Measurements from ENCODE around the gene GJC2.

The GJC2 gene

DNA sequence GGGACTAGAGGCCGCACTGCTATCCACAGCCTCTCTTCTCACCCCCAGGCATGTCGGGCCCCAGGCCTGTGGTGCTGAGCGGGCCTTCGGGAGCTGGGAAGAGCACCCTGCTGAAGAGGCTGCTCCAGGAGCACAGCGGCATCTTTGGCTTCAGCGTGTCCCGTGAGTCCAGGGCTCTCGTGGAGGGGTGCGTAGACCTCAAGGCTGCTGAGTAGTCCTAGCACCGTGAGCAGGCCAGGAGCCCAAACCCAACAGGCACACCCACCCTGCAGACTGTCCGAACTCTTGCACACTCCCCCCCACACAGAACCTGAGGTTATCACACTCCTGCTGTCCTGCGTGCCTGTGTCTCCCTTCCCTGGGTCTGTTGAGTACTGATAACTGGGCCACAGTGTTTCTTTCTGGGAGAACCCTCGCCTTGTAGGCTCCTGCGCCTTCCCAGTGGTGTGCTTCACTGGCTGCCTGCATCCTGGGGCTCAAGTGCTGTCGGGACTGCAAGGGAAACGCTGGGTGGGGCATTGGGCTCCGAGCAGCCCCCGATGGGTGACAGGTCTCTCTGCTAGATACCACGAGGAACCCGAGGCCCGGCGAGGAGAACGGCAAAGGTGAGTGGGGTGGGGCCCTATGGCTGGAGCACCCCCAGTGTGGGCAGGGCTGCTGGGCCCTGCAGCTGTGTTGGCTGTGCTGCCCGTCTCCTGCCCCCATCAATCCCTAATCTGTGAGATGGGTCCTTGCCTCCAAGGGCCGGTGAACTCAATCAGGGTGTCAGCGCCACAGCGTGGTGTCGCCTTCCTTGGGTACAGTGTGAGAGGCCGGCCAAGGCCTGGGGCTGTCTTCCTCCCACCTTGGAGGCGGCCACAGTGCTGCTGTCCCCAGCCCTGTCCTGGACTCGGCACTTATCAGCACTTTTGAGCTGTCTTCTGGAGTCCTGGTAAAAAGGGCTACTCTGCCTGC lies 4.0 kb upstream of the GJC2 start:
- DNase-seq (ENCODE audit: low read depth in 2 of 2) = no peak

DNA sequence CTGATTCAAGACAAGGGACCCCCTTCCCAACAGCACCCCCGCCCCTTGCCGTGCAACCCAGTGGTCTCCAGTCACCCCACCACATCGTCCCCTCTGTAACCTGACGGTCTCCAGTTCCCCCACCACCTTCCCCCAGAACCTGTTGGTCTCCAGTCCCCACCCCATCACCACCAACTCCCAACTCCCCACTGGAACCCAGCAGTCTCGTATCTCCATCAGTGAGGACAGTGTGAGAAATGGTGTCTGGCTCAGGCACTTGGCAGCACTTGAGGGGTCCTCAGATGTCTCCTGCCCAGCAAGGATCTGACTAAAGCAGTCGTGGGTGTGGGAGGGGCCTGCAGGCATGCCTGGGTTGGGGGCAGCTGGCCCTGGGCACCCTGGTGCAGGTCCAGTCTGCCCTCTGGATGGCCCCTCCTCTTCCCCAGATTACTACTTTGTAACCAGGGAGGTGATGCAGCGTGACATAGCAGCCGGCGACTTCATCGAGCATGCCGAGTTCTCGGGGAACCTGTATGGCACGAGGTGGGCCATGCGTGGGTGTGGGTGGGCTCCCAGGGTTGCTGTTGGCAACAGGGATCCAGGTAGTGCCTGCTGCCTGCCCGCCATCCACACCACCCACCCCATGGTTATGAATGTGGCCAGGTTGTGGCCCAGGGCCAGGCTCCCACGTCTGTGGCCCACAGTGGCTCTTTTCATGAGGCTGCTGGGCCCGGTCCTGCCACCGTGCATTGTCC lies 3.1 kb upstream of the GJC2 start:
- DNase-seq (ENCODE audit: low read depth in 2 of 2) = no peak

DNA sequence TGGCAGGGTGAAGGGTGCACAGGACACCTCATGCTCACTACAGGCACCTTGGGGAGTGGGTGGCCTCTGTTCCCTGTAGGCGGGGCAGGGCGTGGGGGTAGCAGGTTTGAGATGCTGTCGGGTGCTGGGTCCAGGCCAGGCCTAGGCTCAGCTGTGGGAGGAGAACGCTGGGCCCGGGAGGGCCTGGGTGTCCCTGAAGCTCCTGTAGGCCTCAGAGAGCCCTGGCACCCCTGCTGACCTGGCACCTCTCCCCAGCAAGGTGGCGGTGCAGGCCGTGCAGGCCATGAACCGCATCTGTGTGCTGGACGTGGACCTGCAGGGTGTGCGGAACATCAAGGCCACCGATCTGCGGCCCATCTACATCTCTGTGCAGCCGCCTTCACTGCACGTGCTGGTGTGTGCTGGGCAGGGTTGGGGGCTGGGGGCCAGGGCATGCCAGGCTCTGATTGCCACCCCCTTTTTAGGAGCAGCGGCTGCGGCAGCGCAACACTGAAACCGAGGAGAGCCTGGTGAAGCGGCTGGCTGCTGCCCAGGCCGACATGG lies 2.5 kb upstream of the GJC2 start:
- no peak for DNase-seq (ENCODE audit: low read depth in 2 of 2)

DNA sequence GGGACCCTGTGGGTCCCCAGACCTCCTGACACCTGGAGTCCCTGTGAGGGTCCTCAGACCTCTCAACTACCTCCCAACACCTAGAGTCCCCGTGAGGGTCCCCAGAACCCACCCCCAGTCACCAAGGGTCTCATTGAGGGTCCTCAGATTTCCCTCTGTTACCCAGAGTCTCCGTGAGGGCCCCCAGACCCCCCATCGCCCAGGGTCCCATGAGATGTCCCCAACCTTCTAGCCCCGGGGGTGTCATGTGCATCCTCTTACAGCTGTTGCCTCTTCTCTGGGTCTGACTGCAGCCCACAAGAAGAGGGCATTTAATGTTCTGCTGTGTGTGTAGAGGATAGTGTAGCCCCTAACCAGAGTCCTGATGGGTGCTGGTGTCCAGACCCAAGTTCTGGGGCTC lies 2.0 kb upstream of the GJC2 start:
- no peak for DNase-seq (ENCODE audit: low read depth in 2 of 2)

DNA sequence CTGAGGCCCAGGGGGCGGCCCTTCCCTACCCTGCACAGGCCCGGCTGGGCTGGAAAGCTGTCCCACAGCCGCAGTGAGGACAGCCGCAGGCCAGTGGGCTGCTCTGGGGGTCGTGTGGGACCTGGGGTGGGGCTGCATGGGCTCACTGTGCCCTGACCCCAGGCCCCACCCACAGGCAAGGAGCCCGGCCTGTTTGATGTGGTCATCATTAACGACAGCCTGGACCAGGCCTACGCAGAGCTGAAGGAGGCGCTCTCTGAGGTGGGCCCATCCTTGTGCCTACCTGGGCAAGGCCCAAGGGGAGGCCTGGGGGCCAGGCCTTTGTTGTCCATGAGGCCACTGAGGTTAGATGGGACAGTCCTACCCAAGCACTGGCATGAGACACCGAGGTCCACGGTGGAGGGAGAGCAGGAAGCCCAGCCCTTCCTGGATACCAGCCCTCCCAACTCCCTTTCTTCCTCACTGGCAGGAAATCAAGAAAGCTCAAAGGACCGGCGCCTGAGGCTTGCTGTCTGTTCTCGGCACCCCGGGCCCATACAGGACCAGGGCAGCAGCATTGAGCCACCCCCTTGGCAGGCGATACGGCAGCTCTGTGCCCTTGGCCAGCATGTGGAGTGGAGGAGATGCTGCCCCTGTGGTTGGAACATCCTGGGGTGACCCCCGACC lies 1.4 kb upstream of the GJC2 start:
- DNase-seq (ENCODE audit: low read depth in 2 of 2) = no peak

DNA sequence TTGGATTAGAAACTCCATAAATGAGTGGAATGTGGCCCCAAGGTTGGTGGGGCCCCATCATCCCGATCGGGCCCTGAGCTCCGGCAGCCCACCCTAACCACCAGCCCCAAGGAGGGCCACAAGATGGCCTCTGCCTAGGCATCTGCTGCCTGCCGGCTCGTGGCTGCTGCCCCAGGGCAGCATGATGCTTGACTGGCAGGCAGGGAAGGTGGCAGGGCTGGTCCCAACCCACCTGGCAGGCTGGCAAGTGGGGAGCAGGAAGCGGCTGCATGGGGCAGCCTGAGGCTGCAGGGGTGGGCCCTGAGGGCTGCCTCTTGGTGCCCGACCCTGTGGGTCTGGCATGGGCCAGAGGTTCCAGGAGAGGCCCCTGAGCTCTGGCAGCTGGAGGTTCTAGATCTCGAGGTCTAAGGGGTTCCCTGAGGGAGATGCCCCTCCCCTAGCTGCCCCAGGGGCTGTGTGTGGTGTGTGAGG lies 760 bp upstream of the GJC2 start:
- no peak for DNase-seq (ENCODE audit: low read depth in 2 of 2)

DNA sequence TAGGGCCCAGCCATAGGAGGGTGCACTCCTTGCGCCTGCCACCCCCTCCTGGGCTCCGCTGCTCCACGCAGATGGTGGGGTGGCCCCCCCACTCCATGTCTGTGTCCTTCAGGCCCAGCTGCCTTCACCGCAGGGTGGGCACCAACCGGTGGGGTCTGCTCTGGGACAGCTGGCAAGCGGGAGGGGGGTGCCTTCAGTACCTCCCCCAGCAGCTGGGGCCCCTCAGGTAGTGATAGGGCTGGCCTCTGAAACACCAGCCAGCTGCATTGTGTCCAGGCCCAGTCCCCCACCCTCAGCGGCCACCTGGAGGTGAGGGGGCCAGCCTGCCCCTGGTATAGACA lies 360 bp downstream of the GJC2 start:
- no peak for DNase-seq (ENCODE audit: low read depth in 2 of 2)

DNA sequence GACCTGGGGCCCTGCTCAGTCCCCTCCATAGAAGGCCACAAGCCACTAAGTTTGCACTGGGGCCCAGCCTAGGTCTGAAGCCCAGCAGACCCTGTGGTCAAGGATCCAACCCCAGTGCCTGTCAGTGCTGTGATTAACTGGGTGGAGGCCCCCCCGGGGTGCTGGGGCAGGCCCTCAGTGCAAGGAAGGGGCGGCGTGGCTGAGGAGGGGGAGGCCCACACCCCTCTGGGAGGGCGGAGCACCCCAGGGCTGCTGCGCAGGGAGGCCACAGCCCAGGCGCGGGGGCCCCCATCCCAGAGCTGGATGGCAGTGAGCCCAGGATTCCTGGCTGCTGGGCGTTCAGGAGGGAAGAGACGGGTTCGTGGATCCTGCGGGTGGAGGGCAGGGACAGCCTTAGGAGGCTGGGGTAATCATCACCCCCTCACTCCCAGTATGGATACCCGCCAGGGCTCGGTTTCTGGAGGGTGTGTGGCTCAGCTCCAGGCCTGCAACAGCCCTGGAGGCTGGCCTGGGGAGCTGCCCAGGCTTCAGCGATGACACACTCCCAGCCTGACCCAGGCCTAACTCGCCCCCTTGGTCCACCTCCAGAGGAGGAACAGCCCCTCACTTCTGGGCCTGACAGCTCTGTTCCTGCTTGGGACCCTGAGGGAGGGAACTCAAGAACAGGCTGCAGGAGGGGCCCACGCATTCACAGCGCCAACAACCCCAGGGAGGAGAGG lies 890 bp downstream of the GJC2 start:
- no peak for DNase-seq (ENCODE audit: low read depth in 2 of 2)

DNA sequence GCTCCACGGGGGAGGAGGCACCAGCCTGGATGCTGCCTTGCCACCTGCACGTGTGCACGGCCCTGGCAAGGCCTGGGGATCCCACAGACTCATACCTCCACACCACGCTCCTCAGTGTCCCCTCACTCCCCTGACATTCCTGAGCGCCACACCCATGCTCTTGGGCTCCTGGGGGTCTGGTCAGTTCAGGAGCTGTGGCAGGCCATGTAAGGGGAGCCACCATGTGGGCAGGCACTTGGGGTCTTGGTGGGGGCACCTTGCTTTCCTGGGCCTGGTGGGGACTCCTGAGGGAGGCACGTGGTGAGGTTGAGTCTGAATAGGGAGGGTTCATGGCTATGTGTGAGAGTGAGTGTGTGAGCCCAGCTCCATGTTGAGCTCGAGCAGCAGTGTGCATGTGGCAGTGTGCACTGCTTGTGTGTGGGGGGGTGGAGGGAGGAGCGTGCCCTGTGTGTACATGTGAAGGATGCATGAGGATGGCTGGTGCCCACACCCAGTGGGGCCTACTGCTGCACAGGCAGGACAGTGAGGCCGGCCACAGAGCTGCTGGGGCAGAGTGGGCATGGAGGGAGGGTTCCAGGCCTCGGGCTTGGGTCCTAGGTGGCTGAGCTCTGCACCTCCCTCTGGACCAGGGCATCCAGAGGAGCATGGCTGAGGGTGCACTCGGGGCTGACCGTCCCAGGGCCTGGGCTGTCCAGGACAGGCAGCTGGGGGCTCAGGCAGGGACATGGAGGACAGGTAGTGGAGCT lies 1.6 kb downstream of the GJC2 start:
- DNase-seq (ENCODE audit: low read depth in 2 of 2) = no peak

DNA sequence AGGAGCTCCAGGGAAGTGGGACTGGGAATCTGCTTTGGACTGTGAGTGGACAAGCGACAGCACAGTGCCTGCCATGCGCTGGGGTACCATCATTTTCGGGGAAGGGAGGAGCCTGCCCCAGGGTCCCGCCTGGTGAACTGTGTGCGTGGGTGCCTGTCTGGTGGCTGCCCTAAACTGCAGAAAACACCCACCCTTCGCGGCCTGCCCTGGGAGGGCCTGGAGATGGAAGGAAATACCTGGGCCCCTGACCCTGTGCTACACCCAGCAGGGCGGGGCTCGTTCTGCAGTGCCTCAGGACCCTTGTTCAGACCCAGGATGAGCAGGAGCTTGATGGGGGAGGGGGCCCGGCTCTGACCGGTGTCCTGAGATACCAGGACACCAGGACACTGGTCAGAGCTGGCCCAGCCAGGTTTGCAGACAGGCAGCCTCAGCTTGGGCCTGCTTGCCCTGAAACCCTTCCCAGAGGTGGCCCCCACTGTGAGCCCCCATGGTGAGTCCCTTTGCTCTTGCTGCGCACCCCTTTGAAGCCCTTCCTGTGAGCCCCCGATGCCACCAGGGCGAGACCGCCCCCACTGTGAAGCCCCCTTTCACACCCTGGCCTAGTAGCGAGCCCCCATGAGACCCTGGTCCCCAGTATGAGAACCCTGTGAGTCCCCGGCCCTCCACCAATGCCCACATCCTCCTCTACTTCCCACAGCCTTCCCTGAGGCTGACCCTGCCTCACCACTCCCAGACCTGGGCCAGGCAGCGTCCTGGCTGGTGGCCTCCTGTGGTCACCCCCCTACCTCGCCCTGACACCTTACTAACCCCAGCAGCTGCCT lies 2.6 kb downstream of the GJC2 start:
- no peak for DNase-seq (ENCODE audit: low read depth in 2 of 2)

DNA sequence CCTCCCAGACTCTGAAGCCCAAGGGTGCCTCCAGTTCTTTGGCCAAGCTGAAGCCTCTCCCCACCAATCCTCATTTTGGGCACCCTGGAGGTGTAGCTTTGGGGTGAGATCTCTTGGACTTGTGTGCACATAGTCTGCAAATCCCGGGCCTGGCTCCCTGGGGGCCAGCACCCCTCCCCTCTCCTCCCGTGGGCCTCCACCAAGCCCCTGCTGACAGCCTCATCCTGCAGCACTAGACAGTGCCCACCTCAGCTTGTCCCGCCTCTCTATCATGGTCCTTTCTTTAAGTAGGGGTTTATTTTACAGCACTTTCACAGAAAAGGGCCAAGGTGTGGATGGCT lies 3.2 kb downstream of the GJC2 start:
- DNase-seq (ENCODE audit: low read depth in 2 of 2) = no peak

DNA sequence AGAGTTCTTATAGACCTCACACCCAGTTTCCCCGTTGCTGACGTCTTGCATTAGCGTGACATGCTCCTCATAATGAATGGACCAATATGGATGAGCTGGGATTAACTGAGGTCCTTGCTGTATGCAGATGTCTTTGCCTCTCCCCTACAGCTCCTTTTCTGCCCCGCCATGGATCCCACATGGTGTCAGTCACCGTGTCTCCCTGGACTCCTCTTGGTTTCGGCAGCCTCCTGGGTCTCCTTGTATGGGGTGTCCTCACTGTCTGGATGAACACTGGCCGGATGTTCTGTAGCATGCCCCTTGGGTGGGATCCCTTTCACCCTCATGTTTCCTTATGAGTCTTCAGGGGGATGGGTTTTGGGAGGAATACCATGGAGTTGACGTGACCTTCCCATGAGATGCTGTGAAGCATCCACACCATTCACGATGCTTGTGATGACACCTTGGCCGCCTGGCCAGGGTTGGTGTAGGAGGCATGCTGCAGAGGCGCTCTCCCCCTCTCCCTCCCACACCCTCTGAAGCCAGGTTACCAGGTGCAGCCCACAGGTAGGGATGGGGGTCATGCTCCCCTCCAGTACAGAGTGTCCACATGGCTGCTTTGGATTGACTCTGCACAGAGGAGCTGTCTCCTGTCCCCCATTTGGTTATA lies 4.4 kb downstream of the GJC2 start:
- DNase-seq (ENCODE audit: low read depth in 2 of 2) = no peak

DNA sequence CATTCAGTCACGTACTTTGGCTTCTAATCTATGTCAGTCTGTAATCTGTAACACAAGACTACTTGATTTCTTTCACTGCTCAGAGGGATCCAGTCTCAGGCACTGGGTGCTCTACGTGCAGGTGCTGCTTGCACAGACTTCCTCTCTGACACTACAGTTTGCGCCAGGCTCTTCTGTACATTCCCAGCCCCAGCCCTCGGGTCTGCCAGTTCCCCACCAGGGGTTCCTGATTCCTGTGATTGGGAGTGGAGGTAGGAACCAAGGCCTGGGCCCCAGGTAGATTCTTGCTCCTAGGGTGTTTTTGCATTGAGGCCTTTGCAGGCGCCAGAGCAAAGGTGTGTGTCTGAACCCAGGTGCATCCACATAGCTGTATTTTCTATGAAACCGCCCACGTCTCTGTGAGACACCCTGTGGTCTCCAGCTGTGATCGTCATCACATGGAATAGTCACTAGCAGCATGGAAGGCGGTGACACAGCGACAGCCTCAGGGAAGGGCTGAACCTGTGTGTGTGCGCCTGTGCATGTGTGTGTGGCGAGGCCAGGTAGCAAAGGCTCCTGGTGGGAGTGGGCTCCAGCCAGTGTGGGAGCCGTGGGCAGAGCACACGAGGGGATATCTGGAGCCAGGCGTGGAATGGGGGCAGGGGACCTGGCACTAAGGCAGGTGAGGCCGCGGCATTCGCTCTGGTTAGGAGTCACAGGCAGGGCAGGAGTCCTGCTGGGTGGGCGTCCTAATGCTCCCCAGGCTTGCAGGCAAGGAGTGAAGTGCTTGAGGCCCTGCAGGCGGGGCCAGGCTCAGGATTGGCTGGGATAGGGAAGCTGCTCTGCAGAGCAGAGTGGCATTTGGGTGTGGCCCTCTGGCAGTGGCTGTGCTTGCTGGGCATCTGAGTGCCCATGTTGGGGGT lies 5.2 kb downstream of the GJC2 start:
- DNase-seq (ENCODE audit: low read depth in 2 of 2) = peak in 1 of 2 donors; percentile 27

DNA sequence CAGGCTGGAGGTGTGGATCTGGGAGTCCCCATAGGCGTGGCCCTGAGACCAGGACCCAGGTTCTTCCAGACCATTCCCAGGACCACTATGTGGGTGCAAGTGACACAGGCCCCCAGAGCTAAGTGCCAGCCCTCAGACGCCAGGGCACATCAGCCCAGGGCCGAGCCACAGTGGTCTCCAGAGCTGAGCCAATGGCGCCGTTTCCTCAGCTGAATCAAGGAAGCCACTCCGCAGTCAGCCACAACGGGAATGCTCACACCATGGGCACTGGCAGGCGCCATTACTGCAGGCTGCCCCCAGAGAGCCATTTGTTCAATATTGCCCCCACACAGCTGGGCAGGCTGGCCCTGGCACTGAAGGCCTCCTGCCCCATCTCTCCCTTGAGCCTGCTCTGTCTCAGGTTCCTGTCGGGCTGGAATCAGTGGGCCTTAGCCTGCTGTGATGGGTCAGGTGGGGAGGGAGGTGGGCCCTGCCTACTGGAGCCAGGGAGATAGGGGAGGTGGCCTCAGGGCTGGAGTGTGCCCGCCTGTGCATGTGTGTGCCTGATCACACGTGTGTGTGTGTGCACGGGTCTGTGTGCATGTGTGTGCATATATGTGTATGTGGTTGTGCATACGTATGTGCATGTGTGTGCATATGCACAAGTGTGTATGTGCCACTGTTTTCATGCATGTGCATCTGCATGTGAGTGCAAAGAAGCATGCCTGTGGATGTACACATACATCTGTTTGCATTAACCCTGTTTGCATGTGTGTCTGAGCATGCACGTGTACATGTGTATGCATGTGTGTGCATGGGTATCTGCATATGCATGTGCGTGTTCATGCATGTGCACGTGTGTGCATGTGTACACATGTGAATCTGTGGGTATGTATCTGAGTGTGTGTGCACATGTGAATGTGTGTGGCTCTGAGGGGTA lies 6.1 kb downstream of the GJC2 start:
- no peak for DNase-seq (ENCODE audit: low read depth in 2 of 2)

DNA sequence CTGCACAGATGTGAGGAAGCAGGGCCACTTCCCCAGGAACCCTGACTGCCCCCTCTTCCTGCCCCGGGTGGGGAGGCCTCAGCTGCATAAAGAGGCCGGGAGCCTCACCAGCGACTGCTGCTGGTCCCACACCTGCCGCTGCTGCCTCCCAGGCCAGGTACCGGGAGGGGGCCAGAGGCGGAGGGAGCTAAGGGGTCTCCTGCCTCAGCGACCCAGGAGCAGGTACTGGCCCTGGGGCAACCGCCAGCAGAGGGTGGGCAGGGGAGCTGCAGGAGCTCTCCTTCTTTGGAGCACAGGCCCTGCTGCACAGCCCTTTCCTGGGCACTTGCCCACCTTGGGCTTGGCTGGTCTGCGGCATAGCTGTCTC lies 6.8 kb downstream of the GJC2 start:
- no peak for DNase-seq (ENCODE audit: low read depth in 2 of 2)

DNA sequence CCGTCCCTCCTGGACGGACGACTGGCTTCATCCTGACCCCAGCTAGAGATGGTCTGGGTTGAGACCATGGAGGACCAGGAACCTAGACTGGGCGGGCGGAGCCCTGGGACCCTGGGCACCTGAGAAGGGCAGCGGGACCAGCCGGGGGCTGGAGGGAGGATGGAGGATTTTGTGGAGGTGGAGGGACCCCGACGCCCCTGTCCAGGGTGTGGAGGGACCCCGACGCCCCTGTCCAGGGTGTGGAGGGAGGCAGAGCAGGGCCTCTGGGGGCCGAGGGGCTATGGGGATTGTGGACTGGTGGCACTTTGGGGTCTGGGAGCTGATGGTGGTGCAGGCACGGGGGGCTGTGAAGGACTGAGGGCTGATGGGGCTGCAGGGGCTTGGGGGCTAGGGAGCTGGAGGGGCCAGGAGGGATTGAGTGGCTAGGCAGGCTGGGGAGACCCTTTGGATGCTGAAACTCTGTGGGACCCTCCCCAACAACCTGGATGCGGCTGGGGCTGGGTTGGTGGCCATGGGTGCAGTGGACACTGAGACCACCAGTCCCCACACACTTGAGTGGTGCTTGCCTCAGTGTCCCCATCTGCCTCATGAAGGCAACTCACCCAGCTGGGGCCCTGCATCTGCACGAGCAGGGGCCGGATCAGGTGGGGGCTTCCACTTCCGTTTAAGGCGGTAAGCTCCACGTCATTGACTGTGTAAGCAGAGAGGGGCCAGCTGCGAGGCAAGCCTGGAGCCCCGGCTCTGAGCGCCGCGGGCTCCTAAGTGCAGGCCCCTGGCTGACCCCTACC lies 7.4 kb downstream of the GJC2 start:
- no peak for DNase-seq (ENCODE audit: low read depth in 2 of 2)

DNA sequence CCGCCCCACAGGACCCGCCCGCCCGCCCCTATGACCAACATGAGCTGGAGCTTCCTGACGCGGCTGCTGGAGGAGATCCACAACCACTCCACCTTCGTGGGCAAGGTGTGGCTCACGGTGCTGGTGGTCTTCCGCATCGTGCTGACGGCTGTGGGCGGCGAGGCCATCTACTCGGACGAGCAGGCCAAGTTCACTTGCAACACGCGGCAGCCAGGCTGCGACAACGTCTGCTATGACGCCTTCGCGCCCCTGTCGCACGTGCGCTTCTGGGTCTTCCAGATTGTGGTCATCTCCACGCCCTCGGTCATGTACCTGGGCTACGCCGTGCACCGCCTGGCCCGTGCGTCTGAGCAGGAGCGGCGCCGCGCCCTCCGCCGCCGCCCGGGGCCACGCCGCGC lies 8.0 kb downstream of the GJC2 start:
- no peak for DNase-seq (ENCODE audit: low read depth in 2 of 2)
